Keratinocyte (primary cell): ENCODE data around the gene MOK.

Experiments used
- CTCF ChIP-seq, 3 experiments: IDR thresholded peaks in 1 of 3; conservative IDR thresholded peaks in 1 of 3; optimal IDR thresholded peaks in 1 of 3; 2 replicates in 2 of 3; 3 replicates in 1 of 3; pipeline versions ENCODE3 to v1.5.1; 2011; ENCODE audit warnings: low read length in 3 of 3, mild to moderate bottlenecking in 3 of 3, moderate library complexity in 2 of 3, control low read depth in 1 of 3, inconsistent platforms in 1 of 3; ENCODE audit not compliant: insufficient read depth in 2 of 3; ENCODE audit errors: extremely low read depth in 1 of 3
- EZH2 ChIP-seq: IDR thresholded peaks from one replicate; pipeline ENCODE4 v1.6.1; 2012; ENCODE audit warnings: inconsistent platforms, mild to moderate bottlenecking, low read length, moderate library complexity

- no peak for TF ChIP-seq CTCF (optimal IDR thresholded peaks at IDR 0.05 in 1 of 3, IDR thresholded peaks at IDR 0.05 in 1 of 3, conservative IDR thresholded peaks at IDR 0.05 in 1 of 3; ENCODE audit: extremely low read depth in 1 of 3, insufficient read depth in 2 of 3, low read length in 3 of 3)
- TF ChIP-seq EZH2: no peak
These were observed 85.6 kb downstream of the MOK start for GRCh38 chr14:102219316-102219715.
